GM06990 (cell line): Measurements from ENCODE around the gene MYOM3.

Experiments used
- DNase-seq: peaks from one replicate; pipeline ENCODE4 v3.0.0-alpha.2; 2011; ENCODE audit not compliant: insufficient read length; ENCODE audit errors: extremely low read depth
- H3K27me3 ChIP-seq: replicated peaks from 2 replicates; pipeline ENCODE4 v1.6.0; 2011; ENCODE audit warnings: low read length; ENCODE audit not compliant: control insufficient read depth, insufficient read depth
- H3K36me3 ChIP-seq: 2 replicates; pipeline ENCODE4 v1.5.1; 2011; ENCODE audit warnings: low read length; ENCODE audit not compliant: control insufficient read depth, insufficient read depth
- H3K4me3 ChIP-seq: replicated peaks from 2 replicates; pipeline ENCODE4 v1.5.1; 2011; ENCODE audit warnings: low read depth, mild to moderate bottlenecking, control low read depth, low read length
- TF ChIP-seq, protein P1 (sequence below): IDR thresholded peaks from 2 replicates; pipeline ENCODE4 v1.5.1; 2011; ENCODE audit warnings: low read length, control low read depth, mild to moderate bottlenecking, inconsistent platforms; ENCODE audit not compliant: insufficient read depth, poor library complexity, severe bottlenecking

The MYOM3 gene

DNA sequence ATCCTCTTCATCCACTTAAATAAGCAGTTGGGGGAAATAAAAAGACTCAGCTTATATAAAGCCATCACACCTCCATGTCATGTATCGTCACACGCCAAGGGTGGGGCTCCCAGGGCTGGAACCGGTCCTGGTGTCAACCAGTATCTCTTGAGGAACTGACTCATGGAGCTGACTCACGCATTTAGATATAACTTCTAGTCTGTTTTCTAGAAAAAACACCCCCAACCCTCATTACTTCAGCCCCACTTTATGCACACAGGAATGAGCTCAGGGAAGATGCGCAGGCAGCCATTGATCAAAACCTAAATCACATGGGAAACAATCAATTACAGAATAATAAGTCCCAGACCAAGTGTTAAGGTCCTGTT lies 37.9 kb upstream of the MYOM3 start:
- H3K4me3 ChIP-seq = no peak overlapping the region
- TF ChIP-seq, protein P1, sequence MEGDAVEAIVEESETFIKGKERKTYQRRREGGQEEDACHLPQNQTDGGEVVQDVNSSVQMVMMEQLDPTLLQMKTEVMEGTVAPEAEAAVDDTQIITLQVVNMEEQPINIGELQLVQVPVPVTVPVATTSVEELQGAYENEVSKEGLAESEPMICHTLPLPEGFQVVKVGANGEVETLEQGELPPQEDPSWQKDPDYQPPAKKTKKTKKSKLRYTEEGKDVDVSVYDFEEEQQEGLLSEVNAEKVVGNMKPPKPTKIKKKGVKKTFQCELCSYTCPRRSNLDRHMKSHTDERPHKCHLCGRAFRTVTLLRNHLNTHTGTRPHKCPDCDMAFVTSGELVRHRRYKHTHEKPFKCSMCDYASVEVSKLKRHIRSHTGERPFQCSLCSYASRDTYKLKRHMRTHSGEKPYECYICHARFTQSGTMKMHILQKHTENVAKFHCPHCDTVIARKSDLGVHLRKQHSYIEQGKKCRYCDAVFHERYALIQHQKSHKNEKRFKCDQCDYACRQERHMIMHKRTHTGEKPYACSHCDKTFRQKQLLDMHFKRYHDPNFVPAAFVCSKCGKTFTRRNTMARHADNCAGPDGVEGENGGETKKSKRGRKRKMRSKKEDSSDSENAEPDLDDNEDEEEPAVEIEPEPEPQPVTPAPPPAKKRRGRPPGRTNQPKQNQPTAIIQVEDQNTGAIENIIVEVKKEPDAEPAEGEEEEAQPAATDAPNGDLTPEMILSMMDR = no peak
- H3K36me3 ChIP-seq = no peaks in the 10 kb centered on the region
- DNase-seq = no peak
- H3K27me3 ChIP-seq = no peaks in the 10 kb centered on the region; the same call in none of the 2 replicates

DNA sequence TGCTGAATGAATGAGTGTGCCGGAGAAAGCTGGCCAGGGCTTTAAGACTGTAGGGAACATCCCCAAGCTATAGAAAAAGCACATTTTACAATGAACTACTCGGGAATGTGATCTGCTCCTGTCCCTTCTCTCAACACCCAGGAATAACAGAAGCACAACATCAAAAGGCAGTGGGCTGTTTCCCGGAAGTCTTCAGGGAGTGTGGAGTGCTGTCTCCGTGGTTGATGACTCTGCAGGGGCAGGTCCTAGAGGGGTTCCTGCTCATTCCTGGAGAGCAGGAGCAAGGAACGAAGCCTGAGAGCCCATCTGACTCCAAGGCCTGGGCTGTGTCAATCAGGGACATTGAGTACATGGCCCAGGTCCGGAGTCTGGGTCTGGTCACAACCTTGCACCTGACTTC lies 35.9 kb upstream of the MYOM3 start:
- Histone ChIP-seq H3K4me3 (no peak overlapping the region), H3K27me3 (no peaks in the 10 kb centered on the region; the same call in none of the 2 replicates), H3K36me3 (no peaks in the 10 kb centered on the region)
- TF ChIP-seq, protein P1 = no peak
- DNase-seq = no peak

DNA sequence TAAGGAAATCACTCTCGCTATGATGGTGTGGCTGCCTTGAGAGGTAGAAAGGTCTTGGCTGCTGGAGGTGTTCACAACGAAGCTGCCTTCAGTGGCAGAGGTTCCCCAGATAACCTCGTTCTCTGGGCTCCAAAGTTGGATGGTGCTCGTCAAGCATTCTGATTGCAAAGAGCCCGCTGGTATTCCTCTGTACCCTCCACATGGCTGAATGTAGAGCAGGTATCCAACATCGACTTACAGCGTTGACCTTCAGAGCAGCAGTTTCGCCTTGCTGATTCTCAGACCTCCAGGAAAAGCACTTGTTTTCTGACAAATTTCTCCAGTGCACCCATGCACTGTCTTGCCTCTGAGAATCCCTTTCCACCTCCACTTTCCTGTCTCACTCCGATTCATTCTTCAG lies 35.3 kb upstream of the MYOM3 start:
- no peak overlapping the region for H3K4me3 ChIP-seq
- TF ChIP-seq, protein P1 = no peak
- H3K27me3 ChIP-seq = no peaks in the 10 kb centered on the region; the same call in none of the 2 replicates
- no peaks in the 10 kb centered on the region for H3K36me3 ChIP-seq
- no peak for DNase-seq

DNA sequence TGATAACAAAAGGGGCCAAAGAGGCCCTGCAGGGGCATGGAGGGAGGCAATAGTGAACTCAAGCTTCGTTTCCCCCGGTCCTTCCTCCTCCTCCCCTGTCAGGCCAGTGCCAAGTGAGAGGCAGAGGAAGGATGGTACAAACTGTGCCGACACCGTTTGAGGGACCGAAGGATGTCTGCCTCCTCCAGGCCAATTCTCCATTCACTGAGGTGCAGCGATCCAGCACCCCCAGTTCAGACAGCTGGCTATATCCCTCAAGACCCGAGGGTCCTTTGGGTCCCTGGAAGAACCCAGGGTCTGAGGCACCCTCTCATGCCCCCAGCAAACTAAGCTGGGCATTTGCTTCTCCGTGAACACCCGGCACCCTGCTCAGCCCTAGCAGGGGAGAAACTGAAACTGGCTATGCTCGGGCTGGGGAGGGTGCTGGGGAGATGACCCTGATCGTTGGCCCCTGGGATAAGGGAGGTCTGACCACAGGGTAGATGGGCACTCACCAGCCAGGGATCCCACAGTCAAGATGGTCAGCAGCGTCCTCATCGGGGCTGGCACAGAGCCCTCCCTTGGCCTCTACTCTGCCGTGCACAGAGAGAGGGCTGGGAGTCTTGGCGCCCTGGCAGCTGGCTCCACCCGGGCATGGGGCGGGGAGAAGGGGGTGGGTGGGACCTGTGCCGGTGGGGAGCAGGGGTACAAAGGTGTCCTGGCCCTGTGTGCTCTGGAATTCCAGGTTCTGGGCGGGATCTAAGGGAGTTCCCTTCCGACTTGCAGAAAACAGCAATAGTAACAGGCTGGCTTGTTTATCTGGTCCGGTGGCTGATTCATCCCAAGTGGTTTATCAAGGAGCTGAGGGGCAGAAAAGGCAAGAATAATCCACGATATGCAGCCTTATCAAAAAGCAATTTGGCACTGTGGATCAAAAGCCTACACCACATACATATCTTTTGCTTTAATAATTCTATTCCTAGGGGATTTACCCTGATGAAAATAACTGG lies 30.9 kb upstream of the MYOM3 start, which contains the start of gene IL22RA1:
IL22RA1 (minus strand) TSS at position 595 of the 989 bp plus-strand sequence; CDS start at position 537, 58 bp downstream.
- TF ChIP-seq, protein P1 = no peak
- DNase-seq = no peak
- Histone ChIP-seq H3K36me3 (no peaks in the 10 kb centered on the region), H3K27me3 (no peaks in the 10 kb centered on the region; the same call in 1 of the 2 replicates), H3K4me3 (no peak within 1 kb of the TSS)

DNA sequence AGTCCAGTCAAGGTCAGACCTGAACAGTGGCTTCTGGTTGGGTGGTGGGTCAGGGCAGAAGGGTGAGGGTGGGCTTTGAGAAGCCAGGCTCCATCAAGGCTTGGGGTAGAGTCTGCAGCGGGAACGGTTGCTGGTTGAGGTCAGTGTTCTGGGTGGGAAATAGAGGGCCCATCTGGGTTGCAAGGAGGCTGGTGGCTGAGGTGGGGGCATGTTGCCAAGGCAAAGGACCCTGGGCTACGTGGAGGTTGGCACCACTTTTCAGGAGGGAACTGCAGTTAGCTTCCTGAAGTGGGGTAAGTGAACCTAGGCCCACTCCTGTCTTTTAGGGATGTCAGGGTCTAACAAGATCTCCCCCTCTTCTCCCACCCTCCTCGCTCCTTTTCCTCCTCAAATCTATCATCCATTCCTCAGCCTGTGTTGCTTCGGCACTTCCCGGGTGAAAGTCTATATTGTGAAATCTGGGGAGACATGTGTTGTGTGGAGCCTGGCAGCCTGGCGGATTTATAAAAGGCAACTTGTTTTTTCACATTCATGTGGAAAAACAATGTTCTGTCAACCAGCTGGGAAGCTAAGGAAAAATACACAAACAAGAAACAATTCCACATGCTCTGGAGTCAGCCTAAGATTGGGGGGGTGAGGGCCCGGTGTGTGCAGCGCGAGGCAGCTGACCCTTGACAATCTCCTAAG lies 29.5 kb upstream of the MYOM3 start:
- Histone ChIP-seq H3K27me3 (no peaks in the 10 kb centered on the region), H3K36me3 (no peaks in the 10 kb centered on the region), H3K4me3 (no peak overlapping the region)
- DNase-seq = no peak
- TF ChIP-seq, protein P1 = no peak
